SK-N-SH (cell line): ENCODE results near the gene TAMM41.

Source experiments
- RAD21 ChIP-seq: IDR thresholded peaks from 2 replicates; pipeline ENCODE4 v1.6.1; 2012; ENCODE audit warnings: mild to moderate bottlenecking, low read length
- TF ChIP-seq, protein P1 (sequence below): fragments of 150-350 bp; IDR thresholded peaks from 2 replicates; pipeline ENCODE4 v1.6.1; 2017; ENCODE audit warnings: antibody characterized with exemption, low read length, low read depth, borderline replicate concordance
- TF ChIP-seq, protein P2 (sequence below): fragments of 200-600 bp; sonication (generic); IDR thresholded peaks from 2 replicates; pipeline ENCODE4 v1.6.1; 2017; ENCODE audit warnings: antibody characterized with exemption, mild to moderate bottlenecking, moderate library complexity

DNA sequence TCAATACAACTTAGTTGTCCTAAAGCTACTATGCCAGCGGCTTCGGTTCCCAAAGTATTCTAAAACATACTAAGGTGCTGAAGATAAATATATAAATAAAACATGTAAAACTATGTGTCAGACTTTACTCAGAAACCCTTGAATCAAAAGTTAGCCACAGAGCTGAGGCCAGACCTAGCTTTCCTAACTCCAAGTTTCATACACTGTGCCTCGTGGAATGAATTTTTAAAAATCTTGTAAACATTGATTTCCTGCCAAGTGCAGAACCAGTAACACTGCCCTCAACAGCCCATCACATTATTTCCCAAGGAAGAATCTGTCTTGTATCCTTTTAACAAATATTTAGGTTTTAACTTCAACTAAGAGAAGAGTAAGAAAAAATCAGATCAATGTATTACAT is 36.4 kb downstream of the TAMM41 start:
- TF ChIP-seq RAD21: no peak
- TF ChIP-seq, protein P1, sequence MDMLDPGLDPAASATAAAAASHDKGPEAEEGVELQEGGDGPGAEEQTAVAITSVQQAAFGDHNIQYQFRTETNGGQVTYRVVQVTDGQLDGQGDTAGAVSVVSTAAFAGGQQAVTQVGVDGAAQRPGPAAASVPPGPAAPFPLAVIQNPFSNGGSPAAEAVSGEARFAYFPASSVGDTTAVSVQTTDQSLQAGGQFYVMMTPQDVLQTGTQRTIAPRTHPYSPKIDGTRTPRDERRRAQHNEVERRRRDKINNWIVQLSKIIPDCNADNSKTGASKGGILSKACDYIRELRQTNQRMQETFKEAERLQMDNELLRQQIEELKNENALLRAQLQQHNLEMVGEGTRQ: no peak
- TF ChIP-seq, protein P2, sequence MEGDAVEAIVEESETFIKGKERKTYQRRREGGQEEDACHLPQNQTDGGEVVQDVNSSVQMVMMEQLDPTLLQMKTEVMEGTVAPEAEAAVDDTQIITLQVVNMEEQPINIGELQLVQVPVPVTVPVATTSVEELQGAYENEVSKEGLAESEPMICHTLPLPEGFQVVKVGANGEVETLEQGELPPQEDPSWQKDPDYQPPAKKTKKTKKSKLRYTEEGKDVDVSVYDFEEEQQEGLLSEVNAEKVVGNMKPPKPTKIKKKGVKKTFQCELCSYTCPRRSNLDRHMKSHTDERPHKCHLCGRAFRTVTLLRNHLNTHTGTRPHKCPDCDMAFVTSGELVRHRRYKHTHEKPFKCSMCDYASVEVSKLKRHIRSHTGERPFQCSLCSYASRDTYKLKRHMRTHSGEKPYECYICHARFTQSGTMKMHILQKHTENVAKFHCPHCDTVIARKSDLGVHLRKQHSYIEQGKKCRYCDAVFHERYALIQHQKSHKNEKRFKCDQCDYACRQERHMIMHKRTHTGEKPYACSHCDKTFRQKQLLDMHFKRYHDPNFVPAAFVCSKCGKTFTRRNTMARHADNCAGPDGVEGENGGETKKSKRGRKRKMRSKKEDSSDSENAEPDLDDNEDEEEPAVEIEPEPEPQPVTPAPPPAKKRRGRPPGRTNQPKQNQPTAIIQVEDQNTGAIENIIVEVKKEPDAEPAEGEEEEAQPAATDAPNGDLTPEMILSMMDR: no peak
